DLD1 (cell line): Measurements from ENCODE around the gene CC2D2B.
"Not testable (repeated sequence)": the region's sequence is repeated elsewhere in the genome, so short reads cannot be mapped to it uniquely, and the experiment has no call there.

ENCODE experiments used
- in situ Hi-C: cut with HindIII; loops from 2 replicates; pipeline ENCODE4 v1.10.0; 2017; ENCODE audit warnings: low sequenced_read_pairs

The CC2D2B gene

GRCh38 chr10:96014473-96015102 is 106.8 kb downstream of the CC2D2B start:
- in situ Hi-C loops, result no loop called here

DNA sequence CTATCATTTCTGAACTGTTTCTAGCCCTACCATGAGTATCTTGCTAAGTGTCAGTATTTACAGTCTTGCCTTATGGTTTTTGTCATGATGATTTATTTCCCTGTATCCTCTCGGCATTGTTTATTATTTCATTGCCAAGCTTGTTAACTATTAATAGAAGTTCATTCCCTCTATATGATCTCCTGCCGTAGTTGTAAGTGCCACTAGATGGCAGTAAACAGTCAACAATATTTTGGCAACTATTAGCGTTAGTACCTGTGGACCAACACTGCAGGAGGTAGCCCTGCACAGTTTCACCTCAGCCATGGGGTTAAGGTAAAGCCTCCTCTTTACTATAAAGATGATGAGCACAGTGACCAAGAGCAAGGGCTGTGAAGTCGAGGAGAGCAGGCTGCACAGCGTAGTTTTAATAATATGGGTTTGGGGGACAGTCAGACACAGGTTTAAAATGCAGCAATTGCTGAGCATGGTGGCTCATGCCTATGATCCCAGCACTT is 109.5 kb downstream of the CC2D2B start:
- in situ Hi-C loops, result no loop called here

GRCh38 chr10:96021332-96021731 is 113.6 kb downstream of the CC2D2B start:
- in situ Hi-C loops, result no loop called here

- in situ Hi-C loops, result no loop called here
Observed at GRCh38 chr10:96022739-96023138, 115.0 kb downstream of the CC2D2B start.

GRCh38 chr10:96023168-96023567 is 115.4 kb downstream of the CC2D2B start:
- in situ Hi-C loops, result no loop called here

DNA sequence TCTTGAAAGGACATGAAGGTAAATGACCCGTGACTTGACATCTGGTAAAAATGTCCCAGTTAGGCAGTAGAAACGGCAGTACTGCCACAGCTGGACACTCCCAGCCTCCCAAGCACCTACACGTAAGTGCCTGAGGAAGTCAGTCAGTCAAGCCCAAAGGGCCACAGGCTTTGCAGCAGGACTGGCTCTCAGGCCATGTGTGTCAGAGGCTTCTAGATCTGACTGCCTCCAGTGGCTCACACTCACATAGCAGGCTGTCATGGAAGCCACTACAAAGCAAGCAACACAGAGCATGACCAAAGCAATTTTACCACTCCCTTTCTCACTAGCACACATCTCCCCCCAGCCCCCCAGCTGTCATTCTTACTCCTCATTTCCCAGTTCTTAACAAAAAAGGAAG is 117.8 kb downstream of the CC2D2B start:
- in situ Hi-C loops, result no loop called here

DNA sequence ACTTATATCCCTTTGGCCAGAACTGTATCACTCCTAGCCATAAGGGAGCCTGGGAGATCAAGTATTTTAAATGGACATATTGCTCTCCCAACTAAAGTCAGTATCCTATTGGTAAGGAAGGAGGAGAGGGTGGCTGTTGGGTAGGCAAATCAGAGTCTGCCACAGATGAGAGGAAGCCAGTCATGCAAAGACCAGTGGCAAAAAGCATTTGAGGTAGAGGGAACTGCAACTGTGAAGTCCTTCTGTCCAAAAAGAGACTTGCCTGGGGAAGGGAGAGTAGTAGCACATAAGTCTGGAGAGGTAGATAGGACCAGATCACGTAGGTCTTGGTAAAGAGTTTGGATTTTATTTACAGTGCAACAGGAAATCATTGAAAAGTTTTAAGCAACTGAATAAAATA is 126.8 kb downstream of the CC2D2B start:
- in situ Hi-C loops, result no loop called here

GRCh38 chr10:96038476-96039387 is 131.0 kb downstream of the CC2D2B start:
- in situ Hi-C loops, result no loop called here

DNA sequence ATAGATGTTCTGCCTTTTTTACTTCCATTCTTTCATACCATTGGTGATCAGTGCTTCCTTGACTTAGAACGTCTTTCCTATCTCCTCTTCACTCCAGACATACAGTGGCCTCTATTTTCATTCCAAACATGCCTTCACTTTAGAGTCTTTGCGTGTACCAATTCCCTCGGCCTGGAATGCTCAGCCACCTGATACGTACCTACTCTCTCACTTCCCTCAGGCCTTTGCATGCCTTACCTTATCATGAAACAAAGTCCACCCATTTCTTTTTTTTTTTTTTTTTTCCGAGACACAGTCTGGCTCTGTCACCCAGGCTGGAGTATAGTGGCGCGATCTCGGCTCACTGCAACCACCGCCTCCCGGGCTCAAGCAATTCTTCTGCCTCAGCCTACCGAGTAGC is 133.4 kb downstream of the CC2D2B start:
- in situ Hi-C loops, result no loop called here

- in situ Hi-C loops, result no loop called here
Observed at GRCh38 chr10:96043033-96043892, 135.5 kb downstream of the CC2D2B start, which contains the start of gene CCNJ. CCNJ (plus strand) TSS chr10:96043583; CDS start chr10:96044394, 811 bp downstream.

DNA sequence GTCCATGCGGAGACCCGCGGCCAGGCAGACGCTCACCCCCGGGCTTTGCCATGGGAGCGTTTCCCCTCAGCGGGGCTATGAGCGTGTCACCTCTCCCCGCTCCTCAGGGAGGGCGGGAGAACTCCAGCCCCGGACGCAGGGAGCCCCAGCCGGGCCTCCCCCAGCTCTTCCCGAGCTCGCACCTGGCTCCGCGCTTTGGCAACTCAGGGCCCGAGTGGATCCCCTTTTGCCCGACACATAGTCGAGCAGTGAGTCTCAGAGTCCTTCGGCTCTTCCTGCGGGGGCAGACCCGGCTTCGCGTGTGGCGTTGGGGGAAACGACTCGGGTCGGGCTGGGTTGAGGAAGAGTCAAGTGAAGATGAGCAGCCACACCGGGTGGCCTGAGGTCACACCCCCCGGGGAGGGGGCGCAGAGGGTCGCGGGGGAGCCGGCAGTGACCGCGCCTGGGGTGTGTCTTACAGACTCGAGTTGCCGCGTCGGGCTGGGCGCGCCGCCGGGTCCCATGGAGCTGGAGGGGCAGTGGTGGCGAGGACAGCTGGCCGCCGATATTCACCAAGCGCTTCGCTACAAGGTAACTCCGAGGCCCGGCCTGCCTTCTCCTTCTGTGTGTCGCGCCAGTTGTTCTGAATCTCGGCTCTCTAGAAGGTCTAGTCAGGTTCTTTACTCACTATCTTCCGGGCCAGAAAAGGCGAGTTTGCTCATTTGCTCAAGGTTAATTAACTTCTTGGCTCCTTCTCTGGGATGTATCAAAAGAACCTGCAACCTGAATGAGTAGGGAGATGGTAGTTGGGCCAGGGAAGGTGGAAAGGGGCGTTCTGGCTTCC is 136.3 kb downstream of the CC2D2B start:
- in situ Hi-C loops, result no loop called here

- in situ Hi-C loops, result no loop called here
Observed at GRCh38 chr10:96044736-96045135, 137.0 kb downstream of the CC2D2B start.

GRCh38 chr10:96046546-96046945 is 138.8 kb downstream of the CC2D2B start:
- in situ Hi-C loops, result no loop called here

DNA sequence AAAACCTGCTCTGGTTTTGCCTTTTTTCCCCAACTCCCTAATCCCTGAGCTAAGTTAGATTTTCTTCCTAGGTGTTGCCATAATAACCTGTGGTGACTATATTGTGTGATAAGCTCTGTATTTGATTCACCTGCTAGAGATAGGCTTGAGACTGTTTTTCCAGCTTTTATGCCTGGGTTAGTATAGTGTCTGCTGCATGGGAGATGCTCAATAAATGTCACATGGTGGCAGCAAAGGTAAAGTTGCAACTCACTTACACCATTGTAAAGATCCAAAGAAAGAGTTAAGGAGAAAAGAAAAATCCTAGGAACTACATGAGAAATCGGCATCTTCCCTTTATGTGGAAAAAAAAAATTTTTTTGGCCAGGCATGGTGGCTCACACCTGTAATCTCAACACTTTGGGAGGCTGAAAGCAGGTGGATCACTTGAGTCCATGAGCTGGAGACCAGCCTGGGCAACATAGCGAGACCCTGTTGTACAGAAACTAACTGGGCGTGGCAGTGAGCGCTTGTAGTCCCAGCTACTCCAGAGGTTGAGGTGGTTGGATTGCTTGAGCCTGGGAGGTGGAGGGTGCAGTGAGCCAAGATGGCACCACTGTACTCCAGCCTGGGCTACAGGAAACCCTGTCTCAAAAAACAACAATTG is 139.4 kb downstream of the CC2D2B start:
- in situ Hi-C loops, result no loop called here

- in situ Hi-C loops, result not testable (repeated sequence)
Observed at GRCh38 chr10:96047925-96048324, 140.2 kb downstream of the CC2D2B start.

GRCh38 chr10:96049340-96049739 is 141.6 kb downstream of the CC2D2B start:
- in situ Hi-C loops, result no loop called here

- in situ Hi-C loops, result no loop called here
Observed at GRCh38 chr10:96053985-96054384, 146.2 kb downstream of the CC2D2B start.

- in situ Hi-C loops, result no loop called here
Observed at GRCh38 chr10:96056787-96057186, 149.0 kb downstream of the CC2D2B start.

DNA sequence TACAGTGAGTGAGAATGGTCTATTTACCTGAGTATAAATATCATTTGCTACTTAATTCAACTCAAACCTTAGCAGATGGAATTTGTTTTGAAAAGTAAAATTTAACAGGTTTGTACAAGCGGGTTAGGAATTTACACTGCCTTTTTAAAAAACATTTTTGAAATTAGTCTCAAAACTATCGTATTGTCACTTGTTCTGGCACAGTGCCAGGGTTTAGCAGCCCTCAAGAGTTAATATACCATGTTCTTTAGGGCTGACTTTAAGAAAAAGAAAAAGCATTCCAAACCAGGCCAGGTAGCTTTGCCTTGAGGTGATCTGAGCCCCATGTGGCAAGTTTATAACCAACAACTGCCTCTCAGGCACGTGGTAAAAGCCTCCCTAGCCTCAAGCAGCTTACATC is 153.5 kb downstream of the CC2D2B start:
- in situ Hi-C loops, result no loop called here

- in situ Hi-C loops, result no loop called here
Observed at GRCh38 chr10:96072674-96073073, 164.9 kb downstream of the CC2D2B start.
